SK-N-SH (cell line): ENCODE data around the gene PMEPA1. TPM values are rescaled to one million over a fixed set of nuclear protein-coding genes. Genes with fewer than 3 reads are reported as not detected.
A peak's percentile ranks its signal among the peaks of the same experiment; 100 is the strongest.
"Not testable (repeated sequence)": the region's sequence is repeated elsewhere in the genome, so short reads cannot be mapped to it uniquely, and the experiment has no call there.

Experiments
- CTCF ChIA-PET: fragments of 300-600, 350-600 bp; formaldehyde crosslinking; extraction: SDS; loops from one replicate; lab custom pipeline; 2021; lab: Yijun Ruan, JAX
- POLR2A ChIA-PET: fragments of 350-600 bp; sonication (Branson Sonifier 250); formaldehyde crosslinking; extraction: SDS; loops from one replicate; lab custom pipeline; 2020; ENCODE audit warnings: antibody characterized with exemption, inconsistent platforms; lab: Yijun Ruan, JAX
- DNase-seq: peaks from one replicate; pipeline ENCODE4 v3.0.0; 2012
- H2AFZ ChIP-seq: fragments of 200-600 bp; sonication (generic); 2 replicates; pipeline ENCODE4 v1.8.1; 2016; ENCODE audit warnings: antibody characterized with exemption, mild to moderate bottlenecking, low read depth
- H3F3A ChIP-seq: fragments of 200-600 bp; sonication (generic); replicated peaks from 2 replicates; pipeline ENCODE3; 2016; ENCODE audit warnings: antibody characterized with exemption, mild to moderate bottlenecking; ENCODE audit not compliant: insufficient read depth
- H3K27ac ChIP-seq, 2 experiments: fragments of 200-500 bp in 1 of 2; fragments of 200-600 bp in 1 of 2; sonication (Bioruptor generic) in 1 of 2; sonication (generic), shearing (Covaris generic) in 1 of 2; 2 replicates each; pipeline versions ENCODE4 v1.5.1 to v1.6.1; 2014 to 2016; ENCODE audit warnings: low read depth in 2 of 2, inconsistent platforms in 1 of 2, low read length in 1 of 2, mild to moderate bottlenecking in 1 of 2, mixed read lengths in 1 of 2
- H3K27me3 ChIP-seq: fragments of 200-600 bp; sonication (generic), shearing (Covaris generic); 2 replicates; pipeline ENCODE4 v1.6.1; 2016; ENCODE audit warnings: mixed run types; ENCODE audit not compliant: insufficient read depth
- H3K36me3 ChIP-seq, 2 experiments: fragments of 200-500 bp in 1 of 2; fragments of 200-600 bp in 1 of 2; sonication (Bioruptor generic) in 1 of 2; sonication (generic) in 1 of 2; replicated peaks in 1 of 2; 2 replicates each; pipeline versions ENCODE3 to v1.5.1; 2014 to 2016; ENCODE audit warnings: low read length in 1 of 2, mild to moderate bottlenecking in 1 of 2; ENCODE audit not compliant: insufficient read depth in 2 of 2, control insufficient read depth in 1 of 2
- H3K4me1 ChIP-seq, 2 experiments: fragments of 200-500 bp in 1 of 2; fragments of 200-600 bp in 1 of 2; sonication (Bioruptor generic) in 1 of 2; sonication (generic), shearing (Covaris generic) in 1 of 2; 2 replicates each; pipeline versions ENCODE4 v1.5.1 to v1.6.1; 2014 to 2016; ENCODE audit warnings: low read depth in 1 of 2, low read length in 1 of 2, mixed run types in 1 of 2; ENCODE audit not compliant: insufficient read depth in 2 of 2, control insufficient read depth in 1 of 2
- H3K4me2 ChIP-seq: fragments of 200-600 bp; sonication (generic), shearing (Covaris generic); 2 replicates; pipeline ENCODE4 v1.6.1; 2017; ENCODE audit warnings: mixed run types
- H3K4me3 ChIP-seq, 2 experiments: fragments of 200-500 bp in 1 of 2; fragments of 200-600 bp in 1 of 2; sonication (Bioruptor generic) in 1 of 2; sonication (generic), shearing (Covaris generic) in 1 of 2; 2 replicates each; pipeline versions ENCODE4 v1.5.1 to v1.8.1; 2014 to 2016; ENCODE audit warnings: low read depth in 2 of 2, inconsistent platforms in 1 of 2, low read length in 1 of 2, mild to moderate bottlenecking in 1 of 2, mixed read lengths in 1 of 2, moderate library complexity in 1 of 2
- H3K79me2 ChIP-seq: fragments of 200-600 bp; sonication (generic); 2 replicates; pipeline ENCODE4 v1.8.1; 2017; ENCODE audit warnings: mild to moderate bottlenecking; ENCODE audit not compliant: insufficient read depth
- H3K9ac ChIP-seq: fragments of 200-600 bp; sonication (generic); 2 replicates; pipeline ENCODE4 v1.6.1; 2017; ENCODE audit warnings: mixed run types
- H3K9me2 ChIP-seq: fragments of 200-600 bp; sonication (generic); 2 replicates; pipeline ENCODE4 v1.6.1; 2017; ENCODE audit warnings: mixed run types
- H3K9me3 ChIP-seq: fragments of 200-600 bp; sonication (generic); 2 replicates; pipeline ENCODE4 v1.6.1; 2017; ENCODE audit warnings: mixed run types, mild to moderate bottlenecking, moderate library complexity
- H4K20me1 ChIP-seq: fragments of 200-600 bp; sonication (generic); 2 replicates; pipeline ENCODE4 v1.6.1; 2017; ENCODE audit warnings: mild to moderate bottlenecking, mixed run types; ENCODE audit not compliant: insufficient read depth
- WGBS: methylation state at CpG from one replicate; pipeline ENCODE4 v1.1.6; 2017; ENCODE audit warnings: low lambda C conversion rate; 5-methylcytosine and 5-hydroxymethylcytosine counted together
- polyA plus RNA-seq, 3 experiments: library from polyadenylated mRNA; depleted of rRNA; stranded (reverse); fragments of >200 nt; gene quantifications; 2 replicates each; pipeline ENCODE4 v1.2.3, GENCODE V29; 2012
- TF ChIP-seq, protein P1 (sequence below): fragments of 150-350 bp; IDR thresholded peaks from 2 replicates; pipeline ENCODE4 v1.6.1; 2017; ENCODE audit warnings: antibody characterized with exemption, low read length, low read depth, borderline replicate concordance
- TF ChIP-seq, protein P2 (sequence below): IDR thresholded peaks from 2 replicates; pipeline ENCODE4 v1.4.0; 2012; ENCODE audit warnings: low read depth, borderline replicate concordance

Gene PMEPA1
- polyA plus RNA-seq, 1 of the 3 experiments (the other 2 are of a cell fraction), result 7.1 TPM

DNA sequence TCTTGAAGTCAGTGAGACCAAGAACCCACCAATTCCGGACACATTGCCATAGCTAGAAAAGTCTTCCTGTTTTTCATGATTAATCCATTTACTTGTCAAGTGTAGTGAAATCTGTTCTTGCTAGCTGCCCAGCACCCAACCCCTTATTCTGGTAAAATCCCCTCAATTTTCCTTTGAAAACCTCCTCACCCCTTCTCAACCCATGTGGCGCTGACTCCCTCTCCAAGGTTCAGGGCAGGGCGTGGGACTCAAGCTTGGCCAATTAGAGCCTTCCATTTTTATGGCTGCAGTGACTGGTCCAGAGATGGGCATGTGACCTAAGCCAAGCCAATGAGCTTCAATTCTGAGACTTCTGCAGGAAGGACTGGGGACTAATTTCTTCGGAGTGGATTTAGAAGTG is 79.8 kb downstream of the PMEPA1 start:
- Histone ChIP-seq H3K9me2 (no peaks in the 10 kb centered on the region), H3K79me2 (no peaks in the 10 kb centered on the region), H2AFZ (no peak overlapping the region), H3K9ac (no peak overlapping the region), H3K4me3 (no peak overlapping the region), H4K20me1 (no peaks in the 10 kb centered on the region), H3K27ac (no peak overlapping the region), H3K36me3 (no peaks in the 10 kb centered on the region), H3K4me1 (peaks cover 0 to 9% of the 10 kb centered on the region in 2 experiments; a peak in 1 of 4 replicates), H3K27me3 (no peaks in the 10 kb centered on the region), H3K4me2 (no peak overlapping the region), H3F3A (no peaks in the 10 kb centered on the region), H3K9me3 (no peaks in the 10 kb centered on the region)
- CTCF ChIA-PET, result interaction anchor here (1.2 to 4.5 kb wide), 4 partner anchors 16 to 580 kb away, joined by 3 to 20 read pairs (median 5); no protein-coding TSS in a partner anchor
- TF ChIP-seq, protein P1, sequence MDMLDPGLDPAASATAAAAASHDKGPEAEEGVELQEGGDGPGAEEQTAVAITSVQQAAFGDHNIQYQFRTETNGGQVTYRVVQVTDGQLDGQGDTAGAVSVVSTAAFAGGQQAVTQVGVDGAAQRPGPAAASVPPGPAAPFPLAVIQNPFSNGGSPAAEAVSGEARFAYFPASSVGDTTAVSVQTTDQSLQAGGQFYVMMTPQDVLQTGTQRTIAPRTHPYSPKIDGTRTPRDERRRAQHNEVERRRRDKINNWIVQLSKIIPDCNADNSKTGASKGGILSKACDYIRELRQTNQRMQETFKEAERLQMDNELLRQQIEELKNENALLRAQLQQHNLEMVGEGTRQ, result no peak
- TF ChIP-seq, protein P2, sequence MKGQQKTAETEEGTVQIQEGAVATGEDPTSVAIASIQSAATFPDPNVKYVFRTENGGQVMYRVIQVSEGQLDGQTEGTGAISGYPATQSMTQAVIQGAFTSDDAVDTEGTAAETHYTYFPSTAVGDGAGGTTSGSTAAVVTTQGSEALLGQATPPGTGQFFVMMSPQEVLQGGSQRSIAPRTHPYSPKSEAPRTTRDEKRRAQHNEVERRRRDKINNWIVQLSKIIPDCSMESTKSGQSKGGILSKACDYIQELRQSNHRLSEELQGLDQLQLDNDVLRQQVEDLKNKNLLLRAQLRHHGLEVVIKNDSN, result peak; percentile 19; the same call in 1 of the 2 replicates
- DNase-seq, result no peak
- 54% methylated on average over 4 of the region's 4 CpGs for WGBS
- POLR2A ChIA-PET, result no interaction called here

DNA sequence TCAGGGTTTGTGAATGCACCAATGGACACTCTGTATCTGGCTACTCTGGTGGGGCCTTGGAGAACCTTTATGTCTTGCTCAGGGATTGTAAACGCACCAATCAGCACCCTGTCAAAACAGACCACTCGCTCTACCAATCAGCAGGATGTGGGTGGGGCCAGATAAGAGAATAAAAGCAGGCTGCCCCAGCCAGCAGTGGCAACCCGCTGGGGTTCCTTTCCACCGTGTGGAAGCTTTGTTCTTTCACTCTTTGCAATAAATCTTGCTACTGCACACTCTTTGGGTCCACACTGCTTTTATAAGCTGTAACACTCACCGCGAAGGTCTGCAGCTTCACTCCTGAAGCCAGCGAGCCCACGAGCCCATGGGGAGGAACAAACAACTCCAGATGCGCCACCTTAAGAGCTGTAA is 80.3 kb downstream of the PMEPA1 start:
- H2AFZ ChIP-seq, H3K4me1 ChIP-seq, H3K27me3 ChIP-seq, H3F3A ChIP-seq, H3K79me2 ChIP-seq, H3K36me3 ChIP-seq, H4K20me1 ChIP-seq, DNase-seq, H3K27ac ChIP-seq, H3K4me2 ChIP-seq, H3K9me3 ChIP-seq, H3K9me2 ChIP-seq, H3K4me3 ChIP-seq, H3K9ac ChIP-seq, POLR2A ChIA-PET: not testable (repeated sequence)
- CTCF ChIA-PET, result interaction anchor here (1.2 to 4.5 kb wide), 4 partner anchors 15 to 580 kb away, joined by 3 to 20 read pairs (median 5); no protein-coding TSS in a partner anchor
- WGBS, result 86% methylated on average over 9 of the region's 9 CpGs

DNA sequence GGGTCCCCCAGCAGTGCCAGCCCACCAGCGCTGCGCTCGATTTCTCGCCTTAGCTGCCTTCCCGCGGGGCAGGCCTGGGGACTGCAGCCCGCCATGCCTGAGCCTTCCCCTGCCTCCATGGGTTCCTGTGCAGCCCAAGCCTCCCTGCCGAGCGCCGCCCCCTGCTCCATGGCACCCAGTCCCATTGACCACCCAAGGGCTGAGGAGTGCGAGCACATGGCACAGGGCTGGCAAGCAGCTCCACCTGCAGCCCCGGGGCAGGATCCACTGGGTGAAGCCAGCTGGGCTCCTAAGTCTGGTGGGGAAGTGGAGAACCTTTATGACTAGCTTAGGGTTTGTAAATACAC is 80.9 kb downstream of the PMEPA1 start:
- H2AFZ ChIP-seq, H3K4me1 ChIP-seq, H3K79me2 ChIP-seq, H3K4me3 ChIP-seq, POLR2A ChIA-PET, H3K9me3 ChIP-seq, H3K9me2 ChIP-seq, H4K20me1 ChIP-seq, DNase-seq, H3K36me3 ChIP-seq, H3F3A ChIP-seq, H3K27me3 ChIP-seq, H3K9ac ChIP-seq, H3K27ac ChIP-seq, H3K4me2 ChIP-seq: not testable (repeated sequence)
- no CpG with 5 or more reads among the region's 12 CpGs for WGBS
- CTCF ChIA-PET, result interaction anchor here (0.9 to 4.5 kb wide), 4 partner anchors 9 to 581 kb away, joined by 3 to 20 read pairs (median 5); no protein-coding TSS in a partner anchor
